ENCODE results near the gene SLC9C2. TPM values are rescaled to one million over a fixed set of nuclear protein-coding genes. Genes with fewer than 3 reads are reported as not detected.

SLC9C2 gene
- total RNA-seq, 4 donors from 2014 or later, result 0.34 TPM; not detected in 3

- no peak for TF ChIP-seq CTCF (IDR thresholded peaks at IDR 0.05; ENCODE audit: low read depth)
Measured at GRCh38 chr1:173506437-173506836, 96.4 kb downstream of the SLC9C2 start.

- TF ChIP-seq CTCF (IDR thresholded peaks at IDR 0.05; ENCODE audit: low read depth), result no peak
Measured at GRCh38 chr1:173505391-173505790, 97.5 kb downstream of the SLC9C2 start.

GRCh38 chr1:173504268-173504667, 98.6 kb downstream of the SLC9C2 start:
- TF ChIP-seq CTCF (IDR thresholded peaks at IDR 0.05; ENCODE audit: low read depth), result no peak

- TF ChIP-seq CTCF (IDR thresholded peaks at IDR 0.05; ENCODE audit: low read depth), result no peak
Measured at GRCh38 chr1:173503391-173503790, 99.5 kb downstream of the SLC9C2 start.

GRCh38 chr1:173502104-173502503, 100.8 kb downstream of the SLC9C2 start:
- TF ChIP-seq CTCF (IDR thresholded peaks at IDR 0.05; ENCODE audit: low read depth), result no peak

- TF ChIP-seq CTCF (IDR thresholded peaks at IDR 0.05; ENCODE audit: low read depth), result no peak
Measured at GRCh38 chr1:173499729-173500128, 103.1 kb downstream of the SLC9C2 start.

GRCh38 chr1:173496757-173497320, 106.0 kb downstream of the SLC9C2 start:
- no peak for TF ChIP-seq CTCF (IDR thresholded peaks at IDR 0.05; ENCODE audit: low read depth)

All from subcutaneous adipose tissue (tissue), 4 donors.